Prostate gland (tissue), 2 donors: Measurements from ENCODE around the gene EXOC6. TPM values are rescaled to one million over a fixed set of nuclear protein-coding genes. Genes with fewer than 3 reads are reported as not detected.
A peak's percentile ranks its signal among the peaks of the same experiment; 100 is the strongest.

ENCODE experiments used
- DNase-seq: peaks from one replicate; pipeline ENCODE4 v3.0.0-alpha.2; 2019; ENCODE audit warnings: low spot score
- H3K27ac ChIP-seq, 2 donors: fragments of 200-600 bp; sonication (generic); 2 replicates each; pipeline ENCODE4 v1.5.1; 2017 to 2019
- H3K27me3 ChIP-seq: fragments of 200-600 bp; sonication (generic); replicated peaks from 2 replicates; pipeline ENCODE4 v1.5.1; 2019; ENCODE audit not compliant: insufficient read depth
- H3K36me3 ChIP-seq, 2 donors: fragments of 200-600 bp; sonication (generic); 1 replicate in 1 of 2; 2 replicates in 1 of 2; pipeline versions ENCODE4 v1.5.1 to v1.8.1; 2017 to 2019
- H3K4me1 ChIP-seq: fragments of 200-600 bp; sonication (generic); replicated peaks from 2 replicates; pipeline ENCODE4 v1.5.1; 2019
- H3K4me3 ChIP-seq, 2 donors: fragments of 200-600 bp; sonication (generic); 2 replicates each; pipeline ENCODE4 v1.5.1; 2017 to 2019
- H3K9me3 ChIP-seq: fragments of 200-600 bp; sonication (generic); 2 replicates; pipeline ENCODE4 v1.5.1; 2017
- POLR2A ChIP-seq: fragments of 450-650 bp; IDR thresholded peaks from one replicate; pipeline ENCODE4 v1.6.1; 2016; ENCODE audit warnings: antibody characterized with exemption, mild to moderate bottlenecking
- POLR2AphosphoS5 ChIP-seq: sonication (generic); formaldehyde crosslinking; IDR thresholded peaks from one replicate; pipeline ENCODE4 v1.6.1; 2017; ENCODE audit warnings: antibody characterized with exemption
- WGBS: methylation state at CpG from one replicate; pipeline ENCODE4 v1.1.5; 2018; 5-methylcytosine and 5-hydroxymethylcytosine counted together
- intact Hi-C: fragments of 100-400 bp; cut with DNase I; formaldehyde crosslinking; loops from one replicate; pipeline ENCODE4 v1.14.2; 2022
- total RNA-seq, 2 donors: library from RNA; depleted of rRNA; stranded (reverse); fragments of >200 nt; gene quantifications; one replicate each; pipeline ENCODE4 v1.1.0, GENCODE V29; 2016
- TF ChIP-seq, protein P1 (sequence below), 4 experiments: fragments of 200-600 bp in 2 of 4; fragments of 450-650 bp in 2 of 4; sonication (generic) in 2 of 4; IDR thresholded peaks; 1 replicate in 3 of 4; 2 replicates in 1 of 4; pipeline ENCODE4 v1.5.1; 2016 to 2019; ENCODE audit warnings: antibody characterized with exemption in 4 of 4, mild to moderate bottlenecking in 2 of 4, moderate library complexity in 2 of 4

The EXOC6 gene
- total RNA-seq, 2 donors from 2014 or later: 13.5 to 598 TPM

DNA sequence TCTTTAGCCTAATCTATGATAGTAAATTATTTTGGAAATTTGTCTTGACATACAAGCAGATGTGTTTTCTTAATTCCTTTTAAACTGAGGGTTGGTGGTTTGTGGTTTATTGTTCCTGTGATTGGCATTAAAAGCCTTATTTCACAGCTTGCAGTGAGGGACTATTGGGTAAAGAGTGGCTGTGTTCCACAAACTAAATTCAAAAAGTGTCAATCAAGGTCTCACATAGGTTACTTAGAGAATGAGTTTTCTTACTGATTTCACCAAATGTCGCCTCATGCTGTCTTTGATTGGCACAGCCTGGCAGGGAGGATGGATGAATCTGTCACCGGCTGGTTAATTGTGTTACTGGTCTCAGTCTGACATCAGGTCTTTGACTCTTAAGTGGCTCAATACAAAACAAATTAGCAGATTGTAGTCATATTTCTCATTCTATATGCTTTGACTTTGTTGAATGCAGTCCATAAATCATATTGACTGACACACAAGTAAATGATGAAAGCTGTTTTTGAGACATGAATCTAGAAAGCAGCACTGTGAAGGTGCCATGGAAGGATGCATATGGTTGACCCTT is 145.5 kb downstream of the EXOC6 start:
- Histone ChIP-seq H3K4me1 (no peaks in the 10 kb centered on the region), H3K4me3 (no peak overlapping the region), H3K36me3 (no peaks in the 10 kb centered on the region), H3K27me3 (no peaks in the 10 kb centered on the region), H3K27ac (no peak overlapping the region), H3K9me3 (no peaks in the 10 kb centered on the region)
- intact Hi-C loops: no loop called here
- TF ChIP-seq POLR2AphosphoS5: no peak
- TF ChIP-seq, protein P1, sequence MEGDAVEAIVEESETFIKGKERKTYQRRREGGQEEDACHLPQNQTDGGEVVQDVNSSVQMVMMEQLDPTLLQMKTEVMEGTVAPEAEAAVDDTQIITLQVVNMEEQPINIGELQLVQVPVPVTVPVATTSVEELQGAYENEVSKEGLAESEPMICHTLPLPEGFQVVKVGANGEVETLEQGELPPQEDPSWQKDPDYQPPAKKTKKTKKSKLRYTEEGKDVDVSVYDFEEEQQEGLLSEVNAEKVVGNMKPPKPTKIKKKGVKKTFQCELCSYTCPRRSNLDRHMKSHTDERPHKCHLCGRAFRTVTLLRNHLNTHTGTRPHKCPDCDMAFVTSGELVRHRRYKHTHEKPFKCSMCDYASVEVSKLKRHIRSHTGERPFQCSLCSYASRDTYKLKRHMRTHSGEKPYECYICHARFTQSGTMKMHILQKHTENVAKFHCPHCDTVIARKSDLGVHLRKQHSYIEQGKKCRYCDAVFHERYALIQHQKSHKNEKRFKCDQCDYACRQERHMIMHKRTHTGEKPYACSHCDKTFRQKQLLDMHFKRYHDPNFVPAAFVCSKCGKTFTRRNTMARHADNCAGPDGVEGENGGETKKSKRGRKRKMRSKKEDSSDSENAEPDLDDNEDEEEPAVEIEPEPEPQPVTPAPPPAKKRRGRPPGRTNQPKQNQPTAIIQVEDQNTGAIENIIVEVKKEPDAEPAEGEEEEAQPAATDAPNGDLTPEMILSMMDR (IDR thresholded peaks at IDR 0.05): no peak
- TF ChIP-seq POLR2A: no peak
- no peak for DNase-seq
- 77% methylated on average over 2 of the region's 2 CpGs for WGBS

DNA sequence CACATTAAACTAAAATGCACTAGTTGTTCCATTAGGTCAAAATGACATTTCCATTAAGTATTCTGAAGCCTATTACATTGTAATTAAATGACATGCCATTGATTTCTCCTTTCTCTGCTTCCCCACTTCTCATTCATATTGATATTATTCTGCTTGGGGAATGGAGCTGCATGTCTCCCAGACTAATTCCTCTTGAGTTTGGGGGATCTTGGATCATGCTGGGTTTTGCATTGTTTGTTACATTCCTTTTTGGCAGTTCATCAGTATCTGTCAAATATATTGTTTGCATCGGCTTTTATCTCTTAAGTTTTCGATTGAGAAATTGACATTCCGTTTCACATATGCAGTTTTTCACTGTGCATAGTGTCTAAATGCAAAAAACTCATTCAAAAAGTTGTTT is 147.2 kb downstream of the EXOC6 start:
- DNase-seq: no peak
- intact Hi-C loops: no loop called here
- Histone ChIP-seq H3K36me3 (no peaks in the 10 kb centered on the region), H3K9me3 (no peaks in the 10 kb centered on the region), H3K27me3 (no peaks in the 10 kb centered on the region), H3K4me1 (no peaks in the 10 kb centered on the region), H3K4me3 (no peak overlapping the region), H3K27ac (no peak overlapping the region)
- TF ChIP-seq, protein P1 (IDR thresholded peaks at IDR 0.05): no peak
- TF ChIP-seq POLR2AphosphoS5 (no peak), POLR2A (no peak)
- WGBS: 78% methylated on average over 3 of the region's 3 CpGs

DNA sequence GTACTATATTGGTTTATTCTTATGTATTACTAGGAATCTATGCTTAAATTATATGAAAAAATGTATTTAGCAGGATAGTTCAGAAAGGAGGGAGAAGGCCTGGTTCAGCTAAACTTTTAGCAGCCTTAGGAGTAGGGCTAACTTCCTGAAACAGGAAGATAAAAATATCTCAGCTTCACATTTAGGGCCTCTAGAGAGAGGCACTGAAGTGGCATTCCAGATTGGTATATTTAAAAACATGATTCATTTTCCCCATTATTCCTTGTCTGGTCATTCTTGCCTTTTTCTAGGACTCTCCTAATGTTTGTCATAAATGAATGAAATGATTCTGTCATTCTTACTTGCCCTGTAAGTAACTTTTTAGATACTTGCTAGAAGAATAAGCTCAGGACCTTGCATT is 149.3 kb downstream of the EXOC6 start:
- no peak for TF ChIP-seq POLR2A
- no peak for TF ChIP-seq POLR2AphosphoS5
- TF ChIP-seq, protein P1 (IDR thresholded peaks at IDR 0.05): no peak
- Histone ChIP-seq H3K36me3 (no peaks in the 10 kb centered on the region), H3K27ac (no peak overlapping the region), H3K27me3 (no peaks in the 10 kb centered on the region), H3K4me1 (no peaks in the 10 kb centered on the region), H3K4me3 (no peak overlapping the region), H3K9me3 (no peaks in the 10 kb centered on the region)
- intact Hi-C loops: no loop called here
- DNase-seq: no peak

DNA sequence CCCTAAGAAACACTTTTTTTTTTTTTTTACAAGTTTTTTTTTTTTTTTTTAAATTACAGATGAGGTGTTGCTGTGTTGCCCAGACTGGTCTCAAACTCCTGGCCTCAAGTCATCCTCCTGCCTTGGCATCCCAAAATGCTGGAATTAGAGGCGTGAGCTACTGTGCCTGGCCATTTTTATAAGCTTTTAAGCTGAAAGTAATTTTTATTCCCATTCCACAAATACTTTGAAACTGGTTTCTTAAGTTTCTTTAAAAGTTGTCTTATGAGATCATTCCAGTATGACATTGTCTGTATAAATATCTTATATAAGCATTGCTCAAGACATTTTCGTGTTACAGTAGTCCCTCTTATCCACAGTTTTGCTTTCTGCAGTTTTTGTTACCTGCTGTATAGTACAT is 150.9 kb downstream of the EXOC6 start:
- Histone ChIP-seq H3K36me3 (no peaks in the 10 kb centered on the region), H3K4me1 (no peaks in the 10 kb centered on the region), H3K27me3 (no peaks in the 10 kb centered on the region), H3K27ac (no peak overlapping the region), H3K4me3 (no peak overlapping the region), H3K9me3 (no peaks in the 10 kb centered on the region)
- TF ChIP-seq POLR2A (no peak), POLR2AphosphoS5 (no peak)
- TF ChIP-seq, protein P1 (IDR thresholded peaks at IDR 0.05): no peak
- WGBS: 92% methylated on average over 2 of the region's 2 CpGs
- DNase-seq: no peak
- intact Hi-C loops: no loop called here

DNA sequence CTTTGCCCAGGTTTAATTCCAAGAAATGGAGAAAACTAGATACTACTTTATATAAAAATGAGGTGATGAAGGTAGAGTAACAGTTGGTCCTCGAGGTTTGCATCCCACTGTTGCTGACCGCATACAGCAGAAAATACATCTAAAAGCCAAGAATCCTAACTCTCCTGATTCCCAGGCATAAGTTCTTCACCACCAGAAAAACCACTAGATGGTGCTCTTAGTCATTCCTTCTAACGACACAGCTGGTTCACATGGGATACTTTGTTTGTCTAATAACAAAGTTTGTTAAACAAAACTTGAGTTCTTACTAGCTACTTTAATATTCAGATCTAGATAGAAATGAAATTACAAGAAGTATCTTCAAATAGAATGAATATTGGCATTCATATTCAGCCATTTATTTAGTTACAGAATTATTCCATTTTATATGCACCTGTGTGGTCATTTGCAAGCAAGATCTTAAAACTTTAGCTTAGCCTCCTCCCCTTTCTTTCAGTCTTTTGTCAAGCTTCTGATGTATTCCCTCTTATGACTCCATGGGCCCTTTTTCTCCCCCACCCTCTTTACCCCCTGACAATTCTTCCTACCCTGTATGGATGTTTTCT is 158.2 kb downstream of the EXOC6 start:
- peak; percentile 12 for DNase-seq

More for the DNA sequence above, 158.2 kb downstream of the EXOC6 start:
- Histone ChIP-seq H3K9me3 (no peaks in the 10 kb centered on the region), H3K4me1 (no peaks in the 10 kb centered on the region), H3K4me3 (no peak overlapping the region), H3K36me3 (no peaks in the 10 kb centered on the region), H3K27ac (no peak overlapping the region), H3K27me3 (no peaks in the 10 kb centered on the region)
- 7% methylated on average over 3 of the region's 3 CpGs for WGBS
- intact Hi-C loops: no loop called here
- TF ChIP-seq POLR2AphosphoS5 (no peak), POLR2A (no peak)
- TF ChIP-seq, protein P1 (IDR thresholded peaks at IDR 0.05): peak in 3 of 4 experiments; percentile 31 to 47 (median 45)
